DOHH2 (cell line): ENCODE results near the gene GNS.

Source experiments
- H3F3A ChIP-seq: fragments of 200-600 bp; sonication (generic), shearing (Covaris generic); 2 replicates; pipeline ENCODE4 v1.6.0; 2016; ENCODE audit warnings: antibody characterized with exemption, mild to moderate bottlenecking; ENCODE audit not compliant: control insufficient read depth, insufficient read depth
- H3K27ac ChIP-seq: fragments of 200-600 bp; sonication (generic); 2 replicates; pipeline ENCODE4 v1.5.1; 2014; ENCODE audit warnings: low read depth, mild to moderate bottlenecking, low read length, moderate library complexity
- H3K27me3 ChIP-seq: fragments of 200-600 bp; sonication (generic); 2 replicates; pipeline ENCODE4 v1.6.1; 2014; ENCODE audit warnings: mild to moderate bottlenecking, low read length, mixed read lengths; ENCODE audit not compliant: control insufficient read depth
- H3K36me3 ChIP-seq: fragments of 200-600 bp; sonication (generic); 2 replicates; pipeline ENCODE4 v1.6.1; 2014; ENCODE audit warnings: mild to moderate bottlenecking, low read length, moderate library complexity, mixed read lengths; ENCODE audit not compliant: control insufficient read depth
- H3K4me1 ChIP-seq: fragments of 200-600 bp; sonication (generic); 2 replicates; pipeline ENCODE4 v1.6.1; 2014; ENCODE audit warnings: mild to moderate bottlenecking, low read length, mixed read lengths; ENCODE audit not compliant: control insufficient read depth
- H3K4me2 ChIP-seq: fragments of 200-600 bp; sonication (generic); 2 replicates; pipeline ENCODE4 v1.6.0; 2014; ENCODE audit warnings: mild to moderate bottlenecking, low read length, moderate library complexity
- H3K4me3 ChIP-seq: fragments of 200-600 bp; sonication (generic); 2 replicates; pipeline ENCODE4 v1.5.1; 2014; ENCODE audit warnings: mild to moderate bottlenecking, low read length, mixed read lengths
- H3K79me2 ChIP-seq: fragments of 200-600 bp; sonication (generic); 2 replicates; pipeline ENCODE4 v1.6.1; 2014; ENCODE audit warnings: mild to moderate bottlenecking, low read length, mixed read lengths; ENCODE audit not compliant: control insufficient read depth
- H3K9me2 ChIP-seq: fragments of 200-600 bp; sonication (generic); replicated peaks from 2 replicates; pipeline ENCODE4 v1.6.1; 2014; ENCODE audit warnings: mild to moderate bottlenecking, low read length, mixed read lengths; ENCODE audit not compliant: control insufficient read depth
- H3K9me3 ChIP-seq: fragments of 200-600 bp; sonication (generic); 2 replicates; pipeline ENCODE4 v1.6.1; 2014; ENCODE audit warnings: antibody characterized with exemption, low read length, mixed read lengths; ENCODE audit not compliant: control insufficient read depth, insufficient read depth
- H4K20me1 ChIP-seq: fragments of 200-600 bp; sonication (generic); 2 replicates; pipeline ENCODE4 v1.6.0; 2014; ENCODE audit warnings: low read depth, mild to moderate bottlenecking, antibody characterized with exemption, low read length, moderate library complexity; ENCODE audit not compliant: control insufficient read depth, insufficient read depth
- CTCF ChIP-seq: fragments of 200-600 bp; sonication (generic); IDR thresholded peaks from one replicate; pipeline ENCODE4 v1.5.1; 2014; ENCODE audit warnings: antibody characterized with exemption, mild to moderate bottlenecking, low read depth, low read length; ENCODE audit not compliant: poor library complexity, severe bottlenecking
- EZH2phosphoT487 ChIP-seq: fragments of 200-600 bp; sonication (generic); IDR thresholded peaks from 2 replicates; pipeline ENCODE4 v1.6.1; 2017; ENCODE audit warnings: borderline replicate concordance, mild to moderate bottlenecking, antibody characterized with exemption, low read length, moderate library complexity, mixed read lengths

The GNS gene

GRCh38 chr12:64743206-64743605, 16.0 kb downstream of the GNS start:
- peaks cover 35% of the 10 kb centered on the region for H3K36me3 ChIP-seq
- no peaks in the 10 kb centered on the region for H3K4me1 ChIP-seq
- H3K4me3 ChIP-seq: no peak overlapping the region
- H3F3A ChIP-seq: no peaks in the 10 kb centered on the region
- no peaks in the 10 kb centered on the region for H4K20me1 ChIP-seq
- no peaks in the 10 kb centered on the region for H3K79me2 ChIP-seq
- H3K9me3 ChIP-seq: no peaks in the 10 kb centered on the region
- no peaks in the 10 kb centered on the region for H3K9me2 ChIP-seq
- H3K4me2 ChIP-seq: no peak overlapping the region
- H3K27me3 ChIP-seq: no peaks in the 10 kb centered on the region
- H3K27ac ChIP-seq: no peak overlapping the region
- TF ChIP-seq CTCF (no peak), EZH2phosphoT487 (no peak)

GRCh38 chr12:64742416-64742815, 16.8 kb downstream of the GNS start:
- H3K27ac ChIP-seq: no peak overlapping the region
- peaks cover 35% of the 10 kb centered on the region for H3K36me3 ChIP-seq
- no peaks in the 10 kb centered on the region for H3K9me3 ChIP-seq

GRCh38 chr12:64740646-64741045, 18.6 kb downstream of the GNS start:
- no peaks in the 10 kb centered on the region for H3K79me2 ChIP-seq
- H3K27me3 ChIP-seq: no peaks in the 10 kb centered on the region
- no peaks in the 10 kb centered on the region for H3K9me2 ChIP-seq
- H4K20me1 ChIP-seq: no peaks in the 10 kb centered on the region
- peaks cover 11% of the 10 kb centered on the region for H3K4me1 ChIP-seq
- no peak overlapping the region for H3K4me3 ChIP-seq
- no peak overlapping the region for H3K27ac ChIP-seq
- peaks cover 37% of the 10 kb centered on the region for H3K36me3 ChIP-seq
- no peak overlapping the region for H3K4me2 ChIP-seq
- H3K9me3 ChIP-seq: no peaks in the 10 kb centered on the region
- H3F3A ChIP-seq: no peaks in the 10 kb centered on the region
- no peak for TF ChIP-seq CTCF
- no peak for TF ChIP-seq EZH2phosphoT487

More at GRCh38 chr12:64742416-64742815, 16.8 kb downstream of the GNS start:
- Histone ChIP-seq H3F3A (no peaks in the 10 kb centered on the region), H3K4me2 (no peak overlapping the region), H3K79me2 (no peaks in the 10 kb centered on the region), H4K20me1 (no peaks in the 10 kb centered on the region), H3K4me3 (no peak overlapping the region), H3K4me1 (peaks cover 6% of the 10 kb centered on the region), H3K27me3 (no peaks in the 10 kb centered on the region), H3K9me2 (no peaks in the 10 kb centered on the region)
- TF ChIP-seq CTCF: no peak
- TF ChIP-seq EZH2phosphoT487: no peak

DNA sequence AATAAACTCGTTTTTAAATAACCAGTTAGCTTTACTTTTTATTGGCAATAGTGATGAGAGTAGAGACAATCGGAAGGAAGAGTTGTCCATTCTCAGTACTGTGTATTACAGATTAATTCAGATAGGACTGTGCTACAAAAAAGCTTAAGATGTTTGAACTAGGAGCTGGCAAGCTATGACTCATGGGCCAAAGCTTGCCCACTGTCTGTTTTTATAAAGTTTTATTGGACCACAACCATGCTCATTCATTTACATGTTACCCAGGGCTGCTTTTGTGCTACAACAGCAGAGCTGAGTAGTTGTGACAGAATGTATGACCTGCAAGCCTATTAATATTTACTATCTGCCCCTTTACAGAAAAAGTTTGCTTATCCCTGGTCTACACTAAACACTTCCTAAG, 19.4 kb downstream of the GNS start:
- Histone ChIP-seq H4K20me1 (no peaks in the 10 kb centered on the region), H3K27me3 (no peaks in the 10 kb centered on the region), H3K36me3 (peaks cover 33% of the 10 kb centered on the region), H3K4me3 (no peak overlapping the region), H3F3A (no peaks in the 10 kb centered on the region), H3K9me3 (no peaks in the 10 kb centered on the region), H3K9me2 (no peaks in the 10 kb centered on the region), H3K4me2 (no peak overlapping the region), H3K79me2 (no peaks in the 10 kb centered on the region), H3K27ac (no peak overlapping the region), H3K4me1 (peaks cover 11% of the 10 kb centered on the region)
- TF ChIP-seq CTCF: no peak
- TF ChIP-seq EZH2phosphoT487: no peak
